Mesothelial cell of epicardium (in vitro differentiated cells): ENCODE data around the gene KCNE1. TPM values are rescaled to one million over a fixed set of nuclear protein-coding genes. Genes with fewer than 3 reads are reported as not detected.

Experiments
- DNase-seq, 2 experiments: peaks; one replicate each; pipeline ENCODE4 v3.0.0; 2021; ENCODE audit warnings: low spot score in 2 of 2; ENCODE audit not compliant: unreplicated experiment in 2 of 2
- H3K27ac Mint-ChIP-seq: 2 replicates; pipeline ENCODE4 v1.8.0; 2021; ENCODE audit warnings: mixed read lengths
- H3K27me3 Mint-ChIP-seq: 2 replicates; pipeline ENCODE4 v1.8.0; 2021; ENCODE audit warnings: low read depth, mixed read lengths
- H3K36me3 Mint-ChIP-seq: 2 replicates; pipeline ENCODE4 v1.8.0; 2021; ENCODE audit warnings: mixed read lengths
- H3K4me1 Mint-ChIP-seq: 2 replicates; pipeline ENCODE4 v1.8.0; 2021; ENCODE audit warnings: mixed read lengths
- H3K4me3 Mint-ChIP-seq: 2 replicates; pipeline ENCODE4 v1.8.0; 2021; ENCODE audit warnings: mild to moderate bottlenecking, moderate library complexity, mixed read lengths
- H3K9me3 Mint-ChIP-seq: 2 replicates; pipeline ENCODE4 v1.8.0; 2021; ENCODE audit warnings: mixed read lengths
- total RNA-seq: library from RNA; stranded (reverse); gene quantifications from 3 replicates; pipeline ENCODE4 v1.2.1, GENCODE V29; 2021
- TF ChIP-seq, protein P1 (sequence below): fragments of 200-600 bp; sonication (generic); IDR thresholded peaks from one replicate; pipeline ENCODE4 v1.5.0; 2021; ENCODE audit warnings: antibody characterized with exemption; ENCODE audit not compliant: unreplicated experiment

The KCNE1 gene
- total RNA-seq, result 0.50 to 1.0 TPM (median 0.55 TPM) in 3 replicates

DNA sequence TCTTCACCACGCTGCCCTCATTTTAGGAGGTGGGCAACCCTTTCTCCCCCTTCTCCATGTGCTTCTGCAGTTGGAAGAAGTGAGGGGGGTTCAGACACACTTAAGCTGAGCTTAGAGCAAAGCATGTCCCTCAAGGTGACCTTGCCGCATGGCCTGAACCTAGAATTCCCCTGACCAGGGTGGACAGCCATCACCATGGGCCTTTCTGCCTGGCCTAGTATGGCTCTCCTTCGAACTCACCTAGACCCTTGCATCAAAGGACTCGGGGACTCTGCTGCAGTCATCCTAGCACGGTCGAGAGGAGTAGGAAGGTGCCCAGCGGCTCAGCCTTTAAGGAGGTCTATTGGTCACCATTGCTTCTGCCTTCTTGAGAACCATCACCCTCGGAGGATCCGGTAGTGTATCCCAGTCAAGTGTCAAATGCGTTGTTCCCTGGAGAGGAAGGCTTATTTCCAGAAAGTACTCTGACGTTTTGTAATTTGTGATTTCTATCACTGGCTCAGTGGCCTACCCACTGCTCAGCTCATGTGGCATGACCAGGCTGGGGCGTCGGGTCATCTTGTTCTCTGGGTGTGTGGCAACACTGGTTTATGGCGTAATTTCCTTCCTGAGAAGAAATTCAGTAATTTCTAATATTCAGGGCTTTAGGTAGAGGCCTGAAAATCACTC lies at the start of gene KCNE1:
KCNE1 (minus strand) TSS at position 424 of the 669 bp plus-strand sequence. CDS start 62,576 bp downstream, outside the sequence.
- Mint-ChIP-seq H3K4me1 (peaks cover 3% of the 10 kb centered on the region), H3K4me3 (no peak within 1 kb of the TSS), H3K36me3 (no peaks in the 10 kb centered on the region), H3K27ac (no peak within 1 kb of the TSS), H3K9me3 (no peaks in the 10 kb centered on the region), H3K27me3 (peaks cover 4% of the 10 kb centered on the region)
- TF ChIP-seq, protein P1, sequence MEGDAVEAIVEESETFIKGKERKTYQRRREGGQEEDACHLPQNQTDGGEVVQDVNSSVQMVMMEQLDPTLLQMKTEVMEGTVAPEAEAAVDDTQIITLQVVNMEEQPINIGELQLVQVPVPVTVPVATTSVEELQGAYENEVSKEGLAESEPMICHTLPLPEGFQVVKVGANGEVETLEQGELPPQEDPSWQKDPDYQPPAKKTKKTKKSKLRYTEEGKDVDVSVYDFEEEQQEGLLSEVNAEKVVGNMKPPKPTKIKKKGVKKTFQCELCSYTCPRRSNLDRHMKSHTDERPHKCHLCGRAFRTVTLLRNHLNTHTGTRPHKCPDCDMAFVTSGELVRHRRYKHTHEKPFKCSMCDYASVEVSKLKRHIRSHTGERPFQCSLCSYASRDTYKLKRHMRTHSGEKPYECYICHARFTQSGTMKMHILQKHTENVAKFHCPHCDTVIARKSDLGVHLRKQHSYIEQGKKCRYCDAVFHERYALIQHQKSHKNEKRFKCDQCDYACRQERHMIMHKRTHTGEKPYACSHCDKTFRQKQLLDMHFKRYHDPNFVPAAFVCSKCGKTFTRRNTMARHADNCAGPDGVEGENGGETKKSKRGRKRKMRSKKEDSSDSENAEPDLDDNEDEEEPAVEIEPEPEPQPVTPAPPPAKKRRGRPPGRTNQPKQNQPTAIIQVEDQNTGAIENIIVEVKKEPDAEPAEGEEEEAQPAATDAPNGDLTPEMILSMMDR, result no peak
- DNase-seq, result no peak

DNA sequence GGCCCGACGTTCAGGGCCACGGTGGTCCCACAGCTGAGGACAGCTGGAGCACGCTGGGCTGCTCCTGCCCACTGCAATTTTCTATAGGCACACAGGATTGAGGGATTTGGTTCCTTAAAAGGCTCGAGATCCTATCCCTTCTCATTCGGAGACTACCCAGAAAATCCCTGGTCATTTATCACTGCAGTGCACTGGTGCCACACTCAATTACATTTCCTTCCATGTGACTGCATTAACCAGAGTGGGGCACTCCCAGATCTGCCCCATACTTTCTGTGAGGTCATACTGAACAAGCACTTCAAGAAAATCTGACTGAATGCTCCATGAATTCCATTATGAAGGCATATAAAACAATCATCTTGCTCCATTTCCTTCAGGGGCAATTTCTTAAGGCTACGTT lies 49.8 kb upstream of the KCNE1 start:
- no peak for DNase-seq
- no peaks in the 10 kb centered on the region for H3K27me3 Mint-ChIP-seq
- peaks cover 5% of the 10 kb centered on the region for H3K4me1 Mint-ChIP-seq
- no peaks in the 10 kb centered on the region for H3K36me3 Mint-ChIP-seq
- TF ChIP-seq, protein P1, result no peak
- no peak overlapping the region for H3K4me3 Mint-ChIP-seq
- H3K9me3 Mint-ChIP-seq, result no peaks in the 10 kb centered on the region
- no peak overlapping the region for H3K27ac Mint-ChIP-seq

DNA sequence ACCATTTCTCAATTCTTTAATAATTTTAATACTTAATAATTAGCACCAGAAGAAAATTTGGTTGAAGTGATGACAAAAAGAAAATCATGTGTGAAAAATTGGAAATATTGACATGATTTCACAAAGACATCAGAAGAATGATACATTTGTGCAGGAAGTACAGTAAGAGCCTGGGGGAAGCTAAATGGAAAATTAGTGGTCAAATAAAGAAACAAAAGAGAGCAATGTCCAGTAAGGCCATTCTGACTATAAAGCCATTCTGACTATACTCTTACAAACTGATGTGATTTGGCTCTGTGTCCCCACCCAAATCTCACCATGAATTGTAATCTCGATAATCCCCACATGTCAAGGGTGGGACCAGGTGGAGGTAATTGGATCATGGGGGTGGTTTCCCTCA lies 48.6 kb upstream of the KCNE1 start:
- H3K27ac Mint-ChIP-seq, result no peak overlapping the region
- TF ChIP-seq, protein P1, result no peak
- H3K9me3 Mint-ChIP-seq, result no peaks in the 10 kb centered on the region
- DNase-seq, result no peak
- no peak overlapping the region for H3K4me3 Mint-ChIP-seq
- no peaks in the 10 kb centered on the region for H3K36me3 Mint-ChIP-seq
- H3K4me1 Mint-ChIP-seq, result peaks cover 5% of the 10 kb centered on the region
- no peaks in the 10 kb centered on the region for H3K27me3 Mint-ChIP-seq

DNA sequence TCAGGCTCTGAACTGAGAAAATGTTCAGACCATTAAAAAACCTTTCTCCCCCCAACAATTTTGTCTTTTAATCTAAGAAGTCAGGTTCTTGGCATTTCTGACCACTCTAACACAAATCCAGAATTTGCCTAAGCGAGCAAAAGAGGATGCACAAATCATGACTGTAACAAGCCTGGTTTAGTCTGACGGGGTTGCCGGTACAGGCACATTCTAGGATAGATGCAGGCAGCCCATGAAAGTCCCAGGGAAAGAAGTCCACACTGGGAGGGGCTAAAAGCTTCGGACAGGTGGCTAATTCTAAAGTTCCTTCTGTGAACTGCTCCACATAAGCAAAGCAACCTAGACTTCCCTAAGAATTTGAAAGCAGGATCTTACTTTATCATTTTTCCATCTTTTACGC lies 48.0 kb upstream of the KCNE1 start:
- DNase-seq, result no peak
- Mint-ChIP-seq H3K27ac (no peak overlapping the region), H3K4me1 (peaks cover 5% of the 10 kb centered on the region), H3K36me3 (peaks cover 2% of the 10 kb centered on the region), H3K27me3 (no peaks in the 10 kb centered on the region), H3K9me3 (peaks cover 2% of the 10 kb centered on the region), H3K4me3 (no peak overlapping the region)
- TF ChIP-seq, protein P1, result no peak

DNA sequence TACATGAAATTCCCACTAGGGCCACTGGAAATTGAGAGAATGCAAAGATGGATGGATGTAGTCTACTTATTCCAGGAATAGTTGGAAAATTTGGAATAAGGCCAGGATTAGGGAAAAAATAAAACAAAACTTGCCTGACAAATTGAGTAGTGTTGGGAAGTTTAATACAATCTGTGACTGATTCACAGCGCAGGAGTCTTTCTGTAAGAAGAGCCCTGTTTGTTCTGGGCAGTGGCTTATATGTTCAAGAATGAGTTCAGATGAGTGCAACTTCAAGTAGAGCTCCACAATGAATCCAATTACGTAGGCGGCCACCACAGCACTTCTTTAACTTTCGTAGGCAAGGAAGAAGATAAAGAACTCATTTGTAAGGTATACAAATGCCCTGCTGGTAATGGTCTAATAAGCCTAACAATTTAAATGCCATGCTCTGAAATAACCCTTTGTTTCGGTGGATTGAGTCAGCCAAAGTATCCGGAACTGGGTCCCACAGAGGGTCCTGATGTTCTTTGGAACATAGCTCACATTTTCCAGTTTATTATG lies 47.1 kb upstream of the KCNE1 start:
- Mint-ChIP-seq H3K9me3 (peaks cover 11% of the 10 kb centered on the region), H3K36me3 (peaks cover 8% of the 10 kb centered on the region), H3K4me1 (peaks cover 5% of the 10 kb centered on the region), H3K4me3 (no peak overlapping the region), H3K27me3 (no peaks in the 10 kb centered on the region), H3K27ac (no peak overlapping the region)
- DNase-seq, result no peak
- TF ChIP-seq, protein P1, result no peak
